Activated effector memory CD4-positive, alpha-beta T cell treated with Interleukin-2 at 50 U/mL for 16 hours (primary cell): ENCODE results near the gene CYP2B6.
"Not testable (repeated sequence)": the region's sequence is repeated elsewhere in the genome, so short reads cannot be mapped to it uniquely, and the experiment has no call there.

Source experiments
- DNase-seq: peaks from one replicate; pipeline ENCODE4 v3.0.0-alpha.2; 2020

The CYP2B6 gene

GRCh38 chr19:41039806-41040205 lies 48.7 kb downstream of the CYP2B6 start:
- no peak for DNase-seq

GRCh38 chr19:41045095-41045494 lies 54.0 kb downstream of the CYP2B6 start:
- DNase-seq, result not testable (repeated sequence)

- DNase-seq, result no peak
These were observed 59.3 kb downstream of the CYP2B6 start for GRCh38 chr19:41050426-41050825.

GRCh38 chr19:41052162-41052561 lies 61.1 kb downstream of the CYP2B6 start:
- DNase-seq, result not testable (repeated sequence)

GRCh38 chr19:41053331-41053730 lies 62.2 kb downstream of the CYP2B6 start:
- not testable (repeated sequence) for DNase-seq

- DNase-seq, result no peak
These were observed 74.0 kb downstream of the CYP2B6 start for GRCh38 chr19:41064974-41065569.
